CD14-positive monocyte (primary cell): ENCODE results near the gene FBN1. TPM values are rescaled to one million over a fixed set of nuclear protein-coding genes. Genes with fewer than 3 reads are reported as not detected.

Experiments
- DNase-seq, 3 donors: peaks; one replicate each; pipeline ENCODE4 v3.0.0-alpha.2; 2011 to 2022
- H2AFZ ChIP-seq: 2 replicates; pipeline ENCODE4 v1.6.0; 2012; ENCODE audit warnings: mild to moderate bottlenecking, low read depth, low read length, inconsistent platforms; ENCODE audit not compliant: insufficient read depth, poor library complexity, severe bottlenecking
- H3K27ac ChIP-seq, 2 donors: 1 replicate in 1 of 2; 2 replicates in 1 of 2; pipeline ENCODE4 v1.5.1; 2012 to 2013; ENCODE audit warnings: low read length in 2 of 2, control low read depth in 1 of 2, inconsistent platforms in 1 of 2, low read depth in 1 of 2, mild to moderate bottlenecking in 1 of 2
- H3K27me3 ChIP-seq, 2 donors: one replicate each; pipeline versions ENCODE4 v1.6.0 to v1.6.1; 2011 to 2013; ENCODE audit warnings: low read length in 2 of 2; ENCODE audit not compliant: control insufficient read depth in 2 of 2, insufficient read depth in 2 of 2
- H3K36me3 ChIP-seq, 2 donors: replicated peaks in 1 of 2; 1 replicate in 1 of 2; 2 replicates in 1 of 2; pipeline versions ENCODE4 v1.5.1 to v1.6.1; 2012 to 2013; ENCODE audit warnings: low read length in 2 of 2, control low read depth in 1 of 2, inconsistent platforms in 1 of 2, mild to moderate bottlenecking in 1 of 2; ENCODE audit not compliant: insufficient read depth in 2 of 2, control insufficient read depth in 1 of 2
- H3K4me1 ChIP-seq, 2 donors: 1 replicate in 1 of 2; 2 replicates in 1 of 2; pipeline versions ENCODE4 v1.5.1 to v1.6.1; 2012 to 2013; ENCODE audit warnings: low read length in 2 of 2, control low read depth in 1 of 2, inconsistent platforms in 1 of 2, mild to moderate bottlenecking in 1 of 2, moderate library complexity in 1 of 2; ENCODE audit not compliant: insufficient read depth in 2 of 2, control insufficient read depth in 1 of 2
- H3K4me2 ChIP-seq: replicated peaks from 2 replicates; pipeline ENCODE3; 2012; ENCODE audit warnings: low read length, moderate library complexity, mild to moderate bottlenecking; ENCODE audit not compliant: poor library complexity, severe bottlenecking; ENCODE audit errors: extremely low read depth
- H3K4me3 ChIP-seq, 3 experiments: fragments of 200-600 bp in 1 of 3; sonication (generic) in 1 of 3; replicated peaks in 1 of 3; 1 replicate in 2 of 3; 2 replicates in 1 of 3; pipeline ENCODE4 v1.5.1; 2011 to 2013; ENCODE audit warnings: low read length in 3 of 3, mild to moderate bottlenecking in 3 of 3, control low read depth in 2 of 3, low read depth in 2 of 3, inconsistent platforms in 1 of 3, moderate library complexity in 1 of 3
- H3K79me2 ChIP-seq: 2 replicates; pipeline ENCODE4 v1.6.0; 2012; ENCODE audit warnings: mild to moderate bottlenecking, control low read depth, inconsistent platforms, low read length, moderate library complexity; ENCODE audit not compliant: insufficient read depth
- H3K9ac ChIP-seq: 2 replicates; pipeline ENCODE4 v1.6.0; 2017; ENCODE audit warnings: low read length, mild to moderate bottlenecking; ENCODE audit not compliant: insufficient read depth, poor library complexity, severe bottlenecking
- H3K9me3 ChIP-seq, 2 donors: replicated peaks in 1 of 2; 1 replicate in 1 of 2; 2 replicates in 1 of 2; pipeline versions ENCODE4 v1.5.1 to v1.6.1; 2012 to 2013; ENCODE audit warnings: low read length in 2 of 2, control low read depth in 1 of 2; ENCODE audit not compliant: control insufficient read depth in 1 of 2, insufficient read depth in 1 of 2
- H4K20me1 ChIP-seq: 2 replicates; pipeline ENCODE4 v1.6.0; 2012; ENCODE audit warnings: mild to moderate bottlenecking, low read length, control low read depth, moderate library complexity; ENCODE audit not compliant: insufficient read depth
- H3K27ac Mint-ChIP-seq, 7 donors: one replicate each; pipeline ENCODE4 v1.8.0; 2020; ENCODE audit warnings: mild to moderate bottlenecking in 7 of 7, mixed read lengths in 7 of 7, moderate library complexity in 6 of 7, inconsistent platforms in 2 of 7
- H3K27me3 Mint-ChIP-seq, 3 donors: one replicate each; pipeline ENCODE4 v1.8.0; 2021 to 2022; ENCODE audit warnings: low read depth in 3 of 3, mild to moderate bottlenecking in 3 of 3, mixed read lengths in 3 of 3, moderate library complexity in 3 of 3, inconsistent platforms in 1 of 3
- H3K36me3 Mint-ChIP-seq, 2 donors: one replicate each; pipeline ENCODE4 v1.8.0; 2020; ENCODE audit warnings: mixed read lengths in 2 of 2, inconsistent platforms in 1 of 2, mild to moderate bottlenecking in 1 of 2
- H3K4me1 Mint-ChIP-seq: one replicate; pipeline ENCODE4 v1.8.0; 2020; ENCODE audit warnings: mild to moderate bottlenecking, mixed read lengths
- H3K4me3 Mint-ChIP-seq, 2 donors: one replicate each; pipeline ENCODE4 v1.8.0; 2020; ENCODE audit warnings: mild to moderate bottlenecking in 2 of 2, mixed read lengths in 2 of 2, moderate library complexity in 1 of 2
- H3K9me3 Mint-ChIP-seq, 7 donors: one replicate each; pipeline ENCODE4 v1.8.0; 2020 to 2022; ENCODE audit warnings: mixed read lengths in 7 of 7, mild to moderate bottlenecking in 6 of 7, moderate library complexity in 6 of 7, inconsistent platforms in 2 of 7
- WGBS: methylation state at CpG from one replicate; pipeline ENCODE4 v1.1.5; 2013; ENCODE audit warnings: missing lambda C conversion rate; ENCODE audit not compliant: insufficient coverage; 5-methylcytosine and 5-hydroxymethylcytosine counted together
- intact Hi-C, 2 donors: fragments of 100-400 bp; cut with micrococcal nuclease; formaldehyde crosslinking; loops; one replicate each; pipeline versions ENCODE4 v1.15.0 to v1.15.1; 2023
- polyA plus RNA-seq, 3 donors: library from polyadenylated mRNA; depleted of rRNA in 1 of 3; unstranded in 2 of 3; stranded (reverse) in 1 of 3; fragments of 300-500 nt in 2 of 3; fragments of >200 nt in 1 of 3; fragmentation: Illumina TruSeq in 2 of 3; gene quantifications; 1 replicate in 2 of 3; 2 replicates in 1 of 3; pipeline ENCODE4 v1.2.3, GENCODE V29; 2012 to 2021
- TF ChIP-seq, protein P1 (sequence below): fragments of 200-600 bp; IDR thresholded peaks from one replicate; pipeline ENCODE4 v1.8.0; 2022; ENCODE audit warnings: antibody characterized with exemption, mild to moderate bottlenecking

Gene FBN1
- polyA plus RNA-seq, 3 donors: 0.29 TPM; not detected in 2

DNA sequence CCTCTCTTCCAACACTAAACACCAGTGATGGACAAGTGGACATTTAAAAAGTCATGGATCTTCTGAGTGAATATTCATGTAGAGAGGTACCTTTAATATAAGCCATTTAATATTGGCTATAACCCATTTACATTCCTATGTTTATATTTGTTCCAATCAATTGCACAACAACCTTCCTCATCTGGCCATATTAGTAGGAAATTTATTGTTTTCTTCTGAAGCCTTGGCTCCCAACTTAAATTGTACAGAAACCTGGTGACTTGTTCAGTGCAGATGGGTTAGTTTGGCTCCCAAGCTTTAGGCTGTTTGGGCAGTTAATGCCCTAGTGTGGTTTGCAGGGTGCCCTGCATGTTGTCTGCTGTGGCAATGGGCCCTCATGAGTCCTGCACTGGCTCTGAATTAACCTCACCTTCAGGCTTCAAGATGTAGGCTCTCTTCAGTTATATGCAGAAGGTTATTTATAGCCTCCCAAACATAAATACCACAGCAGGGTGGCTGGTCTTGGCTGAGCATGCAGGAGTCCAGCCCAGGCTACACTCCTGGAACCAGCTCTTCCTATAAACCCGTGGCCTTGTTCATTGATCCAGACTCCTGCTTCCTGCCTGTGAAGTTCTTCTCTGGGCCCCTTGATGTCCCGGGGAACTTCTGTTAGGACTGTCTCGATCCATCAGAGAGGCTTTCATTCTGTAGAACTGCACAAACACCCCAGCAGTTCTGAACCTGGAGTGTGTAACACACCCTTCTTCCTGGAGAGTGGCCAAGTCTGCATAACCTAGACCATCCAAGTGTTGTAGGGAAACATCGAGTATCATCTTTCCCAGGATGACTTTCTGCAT lies 257.3 kb downstream of the FBN1 start:
- H3K27ac ChIP-seq: no peak overlapping the region
- no peak overlapping the region for H3K4me2 ChIP-seq
- H3K9me3 ChIP-seq: no peaks in the 10 kb centered on the region
- TF ChIP-seq, protein P1, sequence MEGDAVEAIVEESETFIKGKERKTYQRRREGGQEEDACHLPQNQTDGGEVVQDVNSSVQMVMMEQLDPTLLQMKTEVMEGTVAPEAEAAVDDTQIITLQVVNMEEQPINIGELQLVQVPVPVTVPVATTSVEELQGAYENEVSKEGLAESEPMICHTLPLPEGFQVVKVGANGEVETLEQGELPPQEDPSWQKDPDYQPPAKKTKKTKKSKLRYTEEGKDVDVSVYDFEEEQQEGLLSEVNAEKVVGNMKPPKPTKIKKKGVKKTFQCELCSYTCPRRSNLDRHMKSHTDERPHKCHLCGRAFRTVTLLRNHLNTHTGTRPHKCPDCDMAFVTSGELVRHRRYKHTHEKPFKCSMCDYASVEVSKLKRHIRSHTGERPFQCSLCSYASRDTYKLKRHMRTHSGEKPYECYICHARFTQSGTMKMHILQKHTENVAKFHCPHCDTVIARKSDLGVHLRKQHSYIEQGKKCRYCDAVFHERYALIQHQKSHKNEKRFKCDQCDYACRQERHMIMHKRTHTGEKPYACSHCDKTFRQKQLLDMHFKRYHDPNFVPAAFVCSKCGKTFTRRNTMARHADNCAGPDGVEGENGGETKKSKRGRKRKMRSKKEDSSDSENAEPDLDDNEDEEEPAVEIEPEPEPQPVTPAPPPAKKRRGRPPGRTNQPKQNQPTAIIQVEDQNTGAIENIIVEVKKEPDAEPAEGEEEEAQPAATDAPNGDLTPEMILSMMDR: no peak
- Mint-ChIP-seq H3K4me3 (no peak overlapping the region), H3K36me3 (no peaks in the 10 kb centered on the region), H3K27me3 (peaks cover 0 to 5% (median 0%) of the 10 kb centered on the region in 3 donors), H3K27ac (no peak overlapping the region), H3K4me1 (no peaks in the 10 kb centered on the region), H3K9me3 (no peaks in the 10 kb centered on the region)
- H4K20me1 ChIP-seq: no peaks in the 10 kb centered on the region
- H3K4me1 ChIP-seq: no peaks in the 10 kb centered on the region
- H3K36me3 ChIP-seq: no peaks in the 10 kb centered on the region
- intact Hi-C loops: no loop called here
- DNase-seq: no peak
- H3K4me3 ChIP-seq: no peak overlapping the region
- no peak overlapping the region for H3K9ac ChIP-seq
- no peaks in the 10 kb centered on the region for H3K27me3 ChIP-seq
- no peak overlapping the region for H2AFZ ChIP-seq
- 100% methylated on average over 2 of the region's 4 CpGs for WGBS
- H3K79me2 ChIP-seq: no peaks in the 10 kb centered on the region

- Mint-ChIP-seq H3K4me1 (no peaks in the 10 kb centered on the region), H3K27ac (no peak overlapping the region), H3K9me3 (peaks cover 0 to under 1% (median 0%) of the 10 kb centered on the region in 7 donors), H3K4me3 (no peak overlapping the region), H3K36me3 (no peaks in the 10 kb centered on the region), H3K27me3 (peaks cover 0 to 5% (median 0%) of the 10 kb centered on the region in 3 donors)
- no peaks in the 10 kb centered on the region for H3K36me3 ChIP-seq
- H3K27me3 ChIP-seq: no peaks in the 10 kb centered on the region
- intact Hi-C loops: no loop called here
- H3K4me1 ChIP-seq: no peaks in the 10 kb centered on the region
- H2AFZ ChIP-seq: no peak overlapping the region
- 80% methylated on average over 1 of the region's 4 CpGs for WGBS
- DNase-seq: no peak
- no peaks in the 10 kb centered on the region for H4K20me1 ChIP-seq
- no peaks in the 10 kb centered on the region for H3K79me2 ChIP-seq
- TF ChIP-seq, protein P1: no peak
- H3K9me3 ChIP-seq: peaks cover 0 to 4% of the 10 kb centered on the region in 2 donors
- no peak overlapping the region for H3K27ac ChIP-seq
- H3K4me3 ChIP-seq: no peak overlapping the region
- H3K9ac ChIP-seq: no peak overlapping the region
- H3K4me2 ChIP-seq: no peak overlapping the region
These were observed 260.3 kb downstream of the FBN1 start for GRCh38 chr15:48385031-48385830.
